GM19035 (cell line): ENCODE results near the gene EFCAB6.

ENCODE experiments used
- ATAC-seq: cut with Tn5 transposase; IDR thresholded peaks from one replicate; pipeline ENCODE4 v1.9.1; 2021; ENCODE audit not compliant: unreplicated experiment

Gene EFCAB6

GRCh38 chr22:43533656-43534428 lies 278.3 kb downstream of the EFCAB6 start:
- no peak for ATAC-seq

DNA sequence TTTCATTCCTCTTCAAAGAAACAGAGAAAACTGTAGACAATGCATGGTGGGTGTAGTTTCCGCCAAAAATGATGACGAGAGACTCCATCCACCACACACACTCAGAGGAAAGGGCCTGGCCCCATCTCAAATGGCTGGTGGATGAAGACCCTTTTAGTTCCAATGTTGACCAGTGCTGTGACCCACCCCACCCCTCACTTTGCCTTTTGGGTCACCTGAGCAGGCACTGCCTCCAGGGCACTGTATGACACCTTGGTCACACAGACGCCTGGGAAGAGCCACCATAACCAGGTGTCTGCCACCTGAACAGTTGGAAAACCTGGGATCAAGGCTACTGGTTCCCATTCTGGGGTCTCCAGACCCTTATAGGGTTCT lies 279.0 kb downstream of the EFCAB6 start:
- no peak for ATAC-seq

GRCh38 chr22:43532301-43533155 lies 279.6 kb downstream of the EFCAB6 start:
- no peak for ATAC-seq

DNA sequence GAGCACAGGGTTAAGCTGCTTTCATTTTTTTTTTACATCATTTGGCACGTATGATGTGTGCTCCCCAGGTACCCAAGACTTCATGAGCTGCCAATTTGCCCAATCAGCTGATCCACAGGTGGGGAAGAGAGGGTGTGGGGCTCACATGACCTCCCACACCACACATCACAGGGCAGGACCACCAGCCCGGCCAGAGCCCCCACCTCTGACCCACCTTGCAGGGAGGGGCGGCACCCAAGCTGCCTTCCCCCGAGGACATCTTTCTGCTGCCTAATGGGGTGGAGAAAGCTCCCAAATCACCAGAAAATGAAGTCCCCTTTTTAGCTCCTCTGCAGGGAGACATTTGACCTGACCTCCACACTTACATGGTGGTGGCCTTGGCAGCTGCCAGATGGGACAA lies 280.5 kb downstream of the EFCAB6 start:
- ATAC-seq: no peak

GRCh38 chr22:43530349-43531201 lies 281.5 kb downstream of the EFCAB6 start:
- no peak for ATAC-seq

DNA sequence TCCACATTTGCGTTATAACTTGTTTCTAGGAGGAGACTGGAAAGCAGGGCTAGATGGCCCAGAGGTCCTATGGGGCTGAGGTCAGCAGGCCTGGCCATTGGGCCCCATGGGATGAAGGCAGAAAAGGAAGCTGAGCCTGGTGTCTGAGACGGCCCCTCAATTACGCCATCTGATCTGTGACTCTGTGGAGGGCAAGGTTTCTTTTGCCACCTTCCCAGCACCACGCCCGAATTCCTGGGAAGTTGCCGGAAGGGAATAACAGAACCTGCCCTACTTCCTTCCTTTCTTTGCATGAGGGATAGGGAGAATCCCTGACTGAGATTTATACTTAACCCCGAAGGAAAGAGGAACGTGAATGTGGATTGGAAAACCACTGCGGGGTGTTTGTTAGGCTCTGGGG lies 282.2 kb downstream of the EFCAB6 start:
- ATAC-seq: no peak

- no peak for ATAC-seq
These were observed 282.6 kb downstream of the EFCAB6 start for GRCh38 chr22:43529461-43529860.

DNA sequence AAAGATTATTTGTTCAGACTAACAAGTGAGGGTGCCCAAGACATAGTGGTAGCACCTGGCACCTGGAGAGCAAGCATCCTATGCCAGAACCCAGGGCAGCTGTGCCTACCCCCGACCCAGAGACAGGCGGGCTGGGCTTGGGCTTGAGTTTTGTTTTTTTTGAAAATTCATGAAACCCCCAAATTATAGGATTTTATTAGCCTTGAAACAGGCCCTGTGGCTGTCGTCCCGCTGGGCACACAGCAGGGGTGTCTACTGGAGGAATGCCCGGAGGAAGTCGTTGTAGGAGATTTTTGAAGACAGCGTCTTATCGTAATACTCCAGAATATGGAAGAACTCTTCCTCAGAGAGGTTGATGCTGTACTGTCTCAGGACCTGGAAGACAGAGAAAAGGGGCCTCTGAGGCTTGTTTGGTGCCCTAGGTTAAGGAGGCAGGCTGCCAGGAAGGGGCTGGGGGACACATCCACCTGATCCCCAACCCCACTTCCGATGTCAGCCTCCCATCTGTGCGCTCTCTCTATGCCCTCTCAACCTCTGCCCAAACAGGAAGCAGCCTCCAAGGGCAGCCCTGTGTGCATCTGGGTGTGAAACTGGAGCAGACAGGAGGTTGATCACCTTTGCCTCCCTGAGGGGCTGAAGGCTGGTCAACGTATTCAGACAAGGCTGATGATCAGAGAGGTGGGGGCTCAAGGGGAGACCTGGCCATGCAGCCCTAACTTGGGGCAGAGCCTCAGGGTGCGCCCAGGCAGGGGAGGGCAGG lies 283.3 kb downstream of the EFCAB6 start:
- ATAC-seq: no peak

- ATAC-seq: no peak
These were observed 285.2 kb downstream of the EFCAB6 start for GRCh38 chr22:43526946-43527345.

- no peak for ATAC-seq
These were observed 285.9 kb downstream of the EFCAB6 start for GRCh38 chr22:43526117-43526655.

GRCh38 chr22:43521716-43522115 lies 290.4 kb downstream of the EFCAB6 start:
- no peak for ATAC-seq

DNA sequence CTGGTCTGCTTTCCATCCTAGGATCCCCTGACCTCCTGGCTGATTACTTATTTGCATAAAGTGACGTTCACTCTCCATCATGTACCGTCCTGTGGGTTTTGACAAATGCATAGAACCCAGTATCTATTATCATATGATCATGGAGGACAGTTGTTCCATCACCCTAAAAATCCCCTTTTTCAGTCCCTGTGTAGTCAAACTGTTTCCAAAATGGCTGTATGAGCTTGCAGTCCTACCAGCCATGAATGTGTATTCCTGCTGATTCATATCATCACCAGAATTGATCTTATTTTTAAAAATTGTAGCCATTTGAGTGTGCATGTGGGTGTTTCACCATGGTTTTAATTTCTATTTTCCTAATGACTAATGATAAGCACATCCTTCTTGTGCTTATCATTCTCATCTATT lies 291.5 kb downstream of the EFCAB6 start:
- no peak for ATAC-seq

- no peak for ATAC-seq
These were observed 295.0 kb downstream of the EFCAB6 start for GRCh38 chr22:43516996-43517635.

DNA sequence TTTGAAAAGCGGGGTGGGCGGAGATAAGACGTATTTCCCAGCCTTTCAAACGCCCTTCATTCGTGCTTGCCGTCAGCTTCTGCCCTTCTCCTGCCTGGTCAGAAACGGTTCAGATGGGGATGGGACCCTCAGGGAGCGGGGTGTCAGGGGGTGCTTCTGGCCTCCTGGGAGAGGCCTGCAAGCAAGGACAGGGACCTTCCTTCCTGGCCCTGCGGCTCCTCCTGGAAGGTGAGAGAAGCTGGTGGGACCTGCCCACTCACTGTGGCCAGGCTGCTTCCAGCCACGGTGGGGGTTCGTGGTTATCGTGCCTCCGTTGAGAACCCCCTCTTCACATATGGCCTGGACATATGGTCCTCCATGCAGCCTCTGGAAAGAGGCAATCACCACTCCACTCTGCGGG lies 295.7 kb downstream of the EFCAB6 start:
- ATAC-seq: no peak

- ATAC-seq: no peak
These were observed 296.2 kb downstream of the EFCAB6 start for GRCh38 chr22:43515902-43516301.

GRCh38 chr22:43515411-43515810 lies 296.7 kb downstream of the EFCAB6 start:
- ATAC-seq: no peak

DNA sequence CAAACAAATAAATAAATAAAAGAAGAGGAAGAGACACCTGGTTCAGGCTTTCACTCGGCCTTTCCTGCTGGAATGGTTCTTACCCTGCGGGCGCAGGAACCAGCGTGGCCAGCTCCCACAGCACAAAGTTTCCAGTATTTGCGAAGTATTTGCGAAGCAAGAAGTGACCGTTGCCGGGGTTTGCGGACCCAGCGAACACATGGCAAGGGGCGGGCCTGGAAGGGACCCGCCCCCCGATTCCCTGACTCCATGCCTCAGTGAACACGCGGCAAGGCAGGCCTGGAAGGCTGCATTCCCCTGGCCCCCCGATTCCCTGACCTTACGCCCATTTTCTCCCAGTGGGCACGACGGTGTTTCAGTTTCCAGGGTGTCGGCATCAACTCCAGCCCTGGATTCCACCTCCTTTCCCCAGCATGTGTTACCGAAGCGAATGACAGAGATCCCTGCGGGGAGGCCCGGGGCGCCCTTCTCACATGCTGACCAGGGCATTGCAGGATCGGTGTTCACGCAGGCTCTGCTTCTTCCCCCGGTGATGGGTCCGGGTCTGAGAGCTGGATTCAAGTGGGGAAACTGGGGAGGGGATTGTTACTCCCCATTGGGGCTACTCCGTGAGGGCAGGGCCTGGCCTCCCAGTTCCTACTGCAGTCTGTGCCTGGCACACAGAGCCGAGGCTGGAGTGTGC lies 297.5 kb downstream of the EFCAB6 start:
- no peak for ATAC-seq

DNA sequence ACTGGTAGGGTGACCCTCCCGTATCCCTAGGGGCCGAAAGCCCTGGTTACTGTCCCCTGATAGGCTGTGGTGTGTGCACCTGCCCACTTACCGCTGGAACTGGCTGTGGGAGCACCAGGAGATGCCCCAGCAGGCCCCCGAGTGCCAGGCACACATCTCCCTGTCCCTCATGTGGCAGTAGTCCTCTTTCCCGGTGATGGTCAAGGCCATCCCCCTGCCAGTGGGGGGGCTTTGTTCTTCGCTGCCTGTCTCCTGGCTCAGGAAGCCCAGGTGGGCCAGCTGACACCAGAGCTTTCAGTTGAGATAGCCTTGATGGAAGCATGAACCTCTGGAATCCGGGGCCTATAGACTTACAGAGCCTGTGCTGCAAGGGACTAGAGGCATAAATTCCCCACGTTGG lies 299.8 kb downstream of the EFCAB6 start:
- ATAC-seq: no peak

DNA sequence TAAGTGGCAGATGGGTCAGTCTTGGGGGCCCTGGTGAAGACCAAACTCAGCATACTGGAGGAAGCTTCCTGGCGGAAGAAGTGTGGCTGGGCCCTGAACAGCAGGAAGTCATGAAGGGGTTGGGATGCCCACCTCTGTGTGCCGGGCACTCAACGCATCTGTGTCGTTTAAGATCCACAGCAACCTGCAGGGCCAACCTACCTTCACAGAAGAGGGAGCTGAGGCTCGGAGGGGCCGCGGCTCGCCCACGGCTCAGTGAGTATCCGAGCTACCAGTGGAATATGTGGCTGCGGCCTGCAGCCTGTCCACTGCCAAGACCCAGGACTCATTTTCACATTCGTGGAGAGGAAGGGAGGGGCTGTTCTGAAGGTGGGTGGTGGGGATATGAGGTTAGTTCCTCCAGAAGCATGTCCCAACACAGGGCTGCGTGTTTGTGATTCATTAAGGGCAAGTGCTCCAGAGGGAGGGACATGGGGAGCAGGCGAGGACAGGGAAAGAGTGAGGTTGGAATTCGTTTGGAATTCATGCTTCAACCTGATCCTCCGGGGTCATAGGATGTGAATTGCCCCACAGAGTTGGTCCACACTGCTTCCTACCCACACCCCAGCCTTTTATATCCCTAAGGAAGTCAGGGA lies 300.7 kb downstream of the EFCAB6 start:
- ATAC-seq: no peak
